Stimulated activated CD4-positive, alpha-beta T cell treated with anti-CD3 and anti-CD28 coated beads, Interleukin-12 subunit alpha, Interleukin-12 subunit beta, amount 100 ng/mL, for 24 hours (primary cell): ENCODE results near the gene DDX10.
"Not testable (repeated sequence)": the region's sequence is repeated elsewhere in the genome, so short reads cannot be mapped to it uniquely, and the experiment has no call there.

Experiments
- DNase-seq, 2 experiments: peaks; one replicate each; pipeline ENCODE4 v3.0.0-alpha.2; 2020; ENCODE audit warnings: low read depth in 2 of 2

The DDX10 gene

DNA sequence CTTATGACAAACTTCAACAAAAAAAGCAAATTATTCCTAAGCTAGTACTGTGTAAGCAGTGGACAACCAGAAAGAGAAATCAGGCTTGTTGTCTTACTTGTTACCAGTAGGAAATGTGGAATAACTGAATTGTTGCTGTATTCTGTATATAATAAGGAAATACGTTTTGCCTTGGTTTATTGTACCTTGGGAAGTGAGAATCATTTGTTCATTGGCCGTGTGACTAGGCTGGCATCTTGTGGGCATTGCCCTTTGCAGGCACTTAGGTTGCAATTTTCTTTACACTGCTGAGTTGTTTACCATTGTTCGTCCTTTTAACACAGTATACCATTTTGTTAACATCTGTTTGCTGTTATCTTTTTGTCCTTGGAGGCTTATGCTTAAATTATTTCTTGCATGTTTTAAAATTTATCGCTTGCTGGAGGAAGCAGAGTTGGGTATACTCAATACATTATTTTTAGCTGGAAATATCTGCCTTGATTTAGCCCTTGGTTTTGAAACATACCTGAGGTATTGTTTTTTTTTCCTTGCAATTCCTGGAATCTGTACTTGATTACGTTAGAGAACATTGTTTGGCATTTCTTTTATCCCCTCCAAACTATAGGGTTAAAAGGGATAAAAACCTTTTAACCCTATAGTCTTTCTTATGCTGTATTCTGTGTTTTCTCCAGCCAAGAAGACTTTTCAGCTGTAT, 109.3 kb downstream of the DDX10 start:
- DNase-seq = no peak

DNA sequence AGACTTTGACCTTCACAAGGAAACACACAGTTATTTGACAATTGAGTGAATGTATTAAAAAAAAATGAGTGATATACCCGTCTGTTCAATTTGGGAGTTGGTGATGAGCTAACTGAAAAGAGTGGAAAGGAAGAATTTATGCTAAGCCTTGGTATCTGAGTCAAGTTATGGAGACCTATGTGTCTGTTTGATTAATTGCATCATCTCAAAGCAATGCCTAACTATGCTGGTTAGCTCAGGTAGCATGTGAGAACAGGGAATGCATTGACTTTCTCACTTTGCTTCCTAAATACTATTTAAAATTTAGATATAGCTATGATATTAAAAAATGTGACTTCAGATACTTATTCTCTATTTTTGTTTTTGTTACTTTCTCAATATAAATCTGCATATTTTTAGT, 110.5 kb downstream of the DDX10 start:
- no peak for DNase-seq

DNA sequence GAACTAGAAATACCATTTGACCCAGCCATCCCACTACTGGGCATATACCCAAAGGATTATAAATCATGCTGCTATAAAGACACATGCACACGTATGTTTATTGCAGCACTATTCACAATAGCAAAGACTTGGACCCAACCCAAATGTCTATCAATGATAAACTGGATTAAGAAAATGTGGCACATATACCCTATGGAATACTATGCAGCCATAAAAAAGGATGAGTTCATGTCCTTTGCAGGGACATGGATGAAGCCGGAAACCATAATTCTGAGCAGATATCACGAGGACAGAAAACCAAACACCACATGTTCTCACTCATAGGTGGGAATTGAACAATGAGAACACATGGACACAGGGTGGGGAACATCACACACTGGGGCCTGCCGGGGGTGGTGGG, 114.3 kb downstream of the DDX10 start:
- DNase-seq = not testable (repeated sequence)

DNA sequence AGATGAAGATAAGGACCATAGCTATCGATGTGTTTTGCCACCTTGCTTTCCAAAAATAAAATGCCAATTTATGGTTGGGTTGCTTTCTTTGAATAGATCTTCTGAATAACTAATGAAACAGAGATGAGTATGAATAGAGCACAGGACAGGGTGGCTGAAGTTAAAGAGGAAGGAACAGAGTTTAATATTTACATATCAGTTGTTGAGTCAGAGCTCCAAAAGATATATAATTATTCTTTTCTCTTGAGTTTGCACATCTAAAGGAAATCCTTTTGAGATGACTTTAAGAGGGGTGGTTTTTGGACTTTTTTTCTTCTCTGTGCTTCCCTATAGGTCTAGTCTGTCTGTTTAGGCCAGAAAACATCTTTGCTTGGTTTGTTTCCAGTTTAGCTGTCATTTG, 115.2 kb downstream of the DDX10 start:
- no peak for DNase-seq

DNA sequence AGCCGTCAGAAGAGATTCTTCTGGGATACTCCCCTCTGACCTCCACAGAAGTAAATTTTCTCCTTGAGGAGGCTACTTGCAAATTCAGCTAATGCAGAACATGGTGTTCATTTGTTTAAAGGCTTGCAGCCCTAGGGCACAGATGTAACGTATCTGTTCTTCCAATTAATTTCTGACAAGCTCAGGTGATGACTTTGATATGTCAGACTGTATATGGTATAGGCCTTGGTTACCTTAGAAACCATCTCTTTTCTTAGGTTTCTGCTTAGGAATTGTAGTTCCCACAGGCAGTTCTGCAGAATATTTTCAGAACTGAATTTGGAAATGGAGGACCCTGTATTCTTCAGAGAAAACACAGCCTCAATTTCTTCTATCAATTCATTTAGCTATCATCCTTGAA, 117.1 kb downstream of the DDX10 start:
- no peak for DNase-seq

DNA sequence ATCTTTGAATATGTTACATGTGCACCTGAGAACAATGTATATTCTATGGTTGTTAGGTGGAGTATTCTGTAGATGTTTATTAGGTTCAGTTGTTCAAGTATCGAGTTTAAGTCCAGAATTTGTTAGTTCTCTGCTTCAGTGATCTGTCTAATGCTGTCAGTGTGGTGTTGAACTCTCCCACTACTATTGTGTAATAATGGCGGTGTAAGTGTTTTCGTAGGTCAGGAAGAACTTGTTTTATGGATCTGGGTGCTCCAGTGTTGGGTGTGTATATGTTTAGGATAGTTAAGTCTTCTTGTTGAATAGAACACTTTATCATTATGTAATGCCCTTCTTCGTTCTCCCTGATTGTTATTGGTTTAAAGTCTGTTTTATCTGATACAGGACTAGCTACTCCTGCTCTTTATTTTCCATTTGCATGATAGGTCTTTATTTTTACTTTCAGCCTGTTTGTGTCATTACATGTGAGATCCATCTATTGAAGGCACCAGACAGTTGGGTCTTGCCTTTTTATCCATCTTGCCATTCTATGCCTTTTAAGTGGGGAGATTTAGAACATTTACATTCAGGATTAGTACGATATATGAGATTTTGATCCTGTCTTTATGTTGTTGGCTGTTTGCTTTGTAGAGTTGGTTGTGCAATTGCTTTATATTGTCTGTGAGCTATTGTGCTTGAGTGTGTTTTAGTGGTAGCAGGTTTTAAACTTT, 121.6 kb downstream of the DDX10 start:
- DNase-seq = no peak

DNA sequence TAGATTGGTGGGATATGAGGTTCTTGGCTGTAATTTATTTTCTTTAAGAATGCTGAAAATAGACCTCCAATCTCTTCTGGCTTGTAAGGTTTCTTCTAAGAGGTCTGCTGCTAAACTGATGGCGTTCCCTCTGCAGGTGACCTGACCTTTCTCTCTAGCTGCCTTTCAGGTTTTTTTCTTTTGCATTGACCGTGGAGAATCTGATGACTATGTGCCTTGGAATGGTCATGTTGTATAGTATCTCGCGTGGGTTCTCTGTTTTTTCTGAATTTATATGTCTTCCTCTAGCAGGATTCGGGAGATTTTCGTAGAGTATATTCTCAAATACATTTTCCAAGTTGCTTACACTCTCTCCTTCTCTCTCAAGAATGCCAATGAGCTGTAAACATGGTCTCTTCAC, 122.2 kb downstream of the DDX10 start:
- no peak for DNase-seq

DNA sequence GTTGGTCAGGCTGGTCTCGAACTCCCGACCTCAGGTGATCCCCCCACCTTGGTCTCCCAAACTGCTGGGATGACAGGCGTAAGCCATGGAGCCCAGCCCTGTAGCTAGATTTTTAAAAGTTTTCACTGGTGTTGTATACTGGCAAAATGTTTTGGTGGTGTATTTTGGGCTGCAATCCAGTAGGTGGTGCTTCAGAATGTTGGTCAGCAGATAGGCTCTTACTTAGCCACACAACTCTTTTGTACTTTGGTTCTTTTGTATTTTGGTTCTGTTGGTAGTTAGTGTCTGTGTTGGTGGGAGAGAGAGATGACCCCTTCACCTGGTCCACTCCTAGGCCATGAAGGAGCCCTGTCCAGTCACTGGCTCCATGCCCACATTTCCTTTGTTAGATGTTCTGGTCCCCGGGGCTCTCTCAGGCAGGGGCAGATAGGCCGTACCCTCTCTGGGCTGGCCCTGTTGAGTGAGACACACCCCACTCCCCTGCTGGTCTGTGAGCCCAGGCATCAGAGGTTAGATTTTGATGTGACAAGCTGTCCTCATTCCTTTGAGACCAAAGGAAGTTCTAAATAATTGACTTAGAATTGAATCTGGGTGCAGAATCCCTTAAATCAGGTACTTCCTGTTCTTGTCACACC, 123.8 kb downstream of the DDX10 start:
- no peak for DNase-seq

DNA sequence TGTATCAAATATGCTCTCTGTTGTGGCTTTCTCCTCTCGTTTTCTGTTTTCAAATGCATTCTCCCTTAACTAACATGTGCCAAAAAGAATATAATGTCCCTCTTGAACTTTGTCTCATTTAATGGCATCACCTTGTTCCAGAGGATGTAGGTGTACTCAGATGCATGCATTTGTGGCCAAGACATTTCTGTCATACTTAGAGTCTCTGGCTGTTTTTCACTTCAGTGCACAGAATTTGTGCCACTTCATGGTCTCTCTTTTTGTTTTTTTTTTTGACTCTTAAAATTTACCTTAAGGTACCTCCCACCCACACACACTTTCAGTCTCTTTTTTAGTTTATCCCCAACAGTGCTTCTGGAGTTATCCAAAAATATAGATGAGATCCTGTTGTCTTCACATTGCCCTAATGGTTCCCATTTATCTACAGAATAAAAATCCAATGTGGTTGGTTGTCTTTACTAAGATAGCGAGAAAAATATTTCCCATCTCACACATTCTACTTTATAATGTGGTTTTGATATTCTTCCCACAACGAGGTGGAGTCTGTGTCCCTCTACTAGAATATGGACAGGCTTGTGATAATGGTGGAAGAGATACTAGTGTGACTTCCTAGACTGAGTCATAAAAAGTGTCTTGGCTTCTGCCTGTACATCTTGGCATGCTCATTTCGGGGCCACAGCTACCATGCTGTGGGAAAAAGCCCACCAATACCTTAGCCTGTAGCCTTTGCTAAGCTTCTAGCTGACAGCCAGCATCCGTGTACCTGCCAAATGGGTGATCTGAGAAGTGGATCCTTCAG, 125.8 kb downstream of the DDX10 start:
- no peak for DNase-seq

DNA sequence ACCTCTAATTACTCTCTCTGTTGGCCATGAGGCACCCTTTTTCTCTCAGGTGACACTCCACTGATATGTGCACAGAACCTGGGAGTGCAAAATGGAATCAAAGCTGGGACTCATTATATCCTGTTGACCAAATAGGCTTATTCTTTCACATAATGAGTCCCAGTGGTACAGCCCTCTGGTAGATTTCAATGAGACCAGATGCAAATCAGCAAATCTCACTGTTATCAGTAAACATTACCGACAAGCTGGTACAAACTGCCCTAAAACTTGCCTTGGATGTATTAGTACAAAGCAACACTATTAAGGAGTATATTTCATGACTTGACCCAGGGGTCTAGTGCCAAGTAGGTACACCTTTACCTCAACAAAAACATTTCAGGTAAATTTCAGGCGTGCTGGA, 128.3 kb downstream of the DDX10 start:
- DNase-seq = no peak

DNA sequence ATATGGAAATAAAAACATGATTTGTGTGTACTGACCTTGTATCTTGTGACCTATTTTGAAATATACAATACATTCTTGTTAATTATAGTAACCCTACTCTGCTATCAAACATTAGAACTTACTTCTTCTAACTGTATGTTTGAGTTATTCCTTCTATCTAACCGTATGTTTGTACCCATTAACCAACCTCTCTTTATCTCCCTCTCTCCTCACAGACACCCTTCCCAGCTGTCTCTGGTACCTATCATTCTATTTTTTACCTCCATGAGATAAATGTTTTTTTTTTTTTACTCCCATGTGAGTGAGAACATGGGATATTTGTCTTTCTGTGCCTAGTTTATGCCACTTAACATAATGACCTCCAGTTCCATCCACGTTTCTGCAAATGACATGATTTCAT, 128.7 kb downstream of the DDX10 start:
- DNase-seq = no peak

DNA sequence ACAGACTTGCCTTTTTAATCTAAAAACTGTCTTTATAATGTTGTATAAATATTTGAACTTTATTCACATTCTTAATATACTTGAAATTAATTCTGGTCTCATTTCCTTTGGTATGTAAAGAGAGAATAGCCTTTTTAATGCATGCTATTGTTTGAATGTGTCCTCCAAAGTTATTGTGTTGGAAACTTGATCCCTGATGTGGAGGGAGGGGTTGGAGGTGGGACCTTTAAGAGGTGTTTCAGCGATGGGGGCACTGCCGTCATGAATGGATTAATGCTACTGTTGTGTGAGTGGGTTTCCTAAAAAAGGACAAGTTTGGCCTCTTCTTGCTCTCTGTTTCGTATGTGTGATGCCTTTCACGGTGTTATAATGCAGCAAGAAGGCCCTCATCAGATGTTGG, 131.7 kb downstream of the DDX10 start:
- DNase-seq = no peak

DNA sequence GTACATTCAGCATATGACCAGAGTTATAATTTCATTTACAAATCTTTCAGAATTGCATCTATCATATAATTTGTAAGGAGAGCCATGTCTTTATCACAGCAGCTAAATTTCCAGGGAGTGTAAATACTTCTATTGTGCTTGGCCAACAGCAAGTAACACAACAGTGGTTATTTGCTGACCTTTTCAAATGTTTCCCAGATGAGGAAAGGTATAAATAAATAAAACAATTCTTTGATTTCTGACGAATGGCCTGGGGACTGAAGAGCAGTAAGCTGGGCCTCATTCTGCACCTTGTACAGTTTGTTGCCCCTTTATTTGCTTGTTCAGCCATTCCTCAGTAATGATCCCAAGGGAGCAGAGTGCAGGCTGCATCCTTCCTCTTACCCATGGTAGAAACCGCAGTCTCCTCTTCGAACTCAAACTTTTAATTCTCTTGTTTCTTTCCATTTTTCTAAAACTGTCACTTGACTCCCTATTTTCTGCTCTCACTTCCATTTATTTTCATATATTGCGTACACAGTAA, 132.8 kb downstream of the DDX10 start:
- DNase-seq = no peak

DNA sequence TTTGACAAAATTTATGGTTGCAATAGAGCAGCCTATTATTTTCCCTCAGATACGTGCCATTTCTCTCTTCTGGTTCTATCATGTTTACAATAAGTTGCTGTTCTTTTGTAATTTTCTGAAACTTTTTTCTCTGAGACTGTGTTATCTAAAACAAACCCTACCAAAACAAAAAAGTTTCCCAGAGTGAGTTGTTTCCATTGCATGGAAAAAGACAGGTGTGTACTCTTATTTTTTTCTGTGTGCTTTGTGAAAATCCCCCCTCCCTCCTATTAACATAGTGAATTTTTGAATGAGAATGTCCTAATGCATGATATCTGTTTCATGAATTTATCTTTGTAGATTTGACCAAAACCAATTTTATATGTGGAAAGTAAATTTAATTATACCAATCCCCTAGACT, 137.6 kb downstream of the DDX10 start:
- no peak for DNase-seq

DNA sequence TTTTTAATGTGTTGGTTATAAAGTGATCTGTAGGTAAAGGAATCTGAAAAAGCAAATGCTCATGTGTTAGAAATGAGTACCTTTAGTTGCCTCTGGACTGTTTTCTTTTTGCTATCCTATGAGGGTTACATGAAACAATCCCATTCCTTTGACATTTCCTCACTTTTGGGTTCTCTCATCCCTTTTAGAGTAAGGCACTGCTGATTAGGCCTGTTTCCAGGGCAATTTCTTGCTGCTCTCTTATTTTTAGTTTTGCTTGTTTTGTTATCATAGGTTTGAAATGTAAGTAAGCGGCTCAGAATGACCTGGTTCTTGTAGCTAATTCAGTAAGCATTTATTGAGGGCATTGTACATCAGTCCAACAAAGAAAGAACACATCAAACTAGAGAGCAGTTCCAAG, 138.9 kb downstream of the DDX10 start:
- no peak for DNase-seq

DNA sequence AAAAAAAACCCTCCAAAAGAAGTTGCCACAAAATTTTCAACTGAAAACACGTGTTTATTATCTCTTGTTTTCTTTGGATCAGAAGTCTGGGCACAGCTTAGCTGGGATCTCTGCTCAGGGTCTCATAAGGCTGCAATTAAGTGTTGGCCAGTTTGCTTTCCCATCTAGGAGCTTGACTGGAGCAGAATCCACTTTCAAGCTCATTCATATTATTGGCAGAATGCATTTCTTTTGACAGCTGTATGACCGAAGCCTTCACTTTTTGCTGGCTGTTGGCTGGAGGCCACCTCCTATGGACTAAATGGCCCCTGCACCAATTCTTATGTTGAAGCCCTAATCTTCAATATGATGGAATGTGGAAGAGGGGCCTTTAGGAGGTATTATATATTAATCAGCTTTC, 139.6 kb downstream of the DDX10 start:
- DNase-seq = no peak

DNA sequence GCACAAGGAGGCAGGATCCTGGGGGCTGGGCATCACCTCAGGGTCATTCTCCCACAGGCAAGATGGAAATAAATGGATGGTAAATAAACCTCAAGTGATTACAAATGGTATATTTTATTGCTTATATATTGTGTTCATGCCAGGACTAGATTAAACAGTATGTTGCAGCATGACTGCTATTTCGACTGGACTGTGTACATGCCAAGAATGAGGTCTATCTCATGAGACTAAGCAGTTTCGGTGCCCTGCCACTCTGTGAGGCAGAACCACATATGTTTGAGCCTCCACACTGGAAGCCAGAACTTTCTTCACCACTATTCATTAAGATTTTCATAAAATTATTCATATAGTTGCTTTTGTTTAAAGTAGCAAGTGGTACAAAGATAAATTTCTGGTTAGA, 140.2 kb downstream of the DDX10 start:
- DNase-seq = no peak

DNA sequence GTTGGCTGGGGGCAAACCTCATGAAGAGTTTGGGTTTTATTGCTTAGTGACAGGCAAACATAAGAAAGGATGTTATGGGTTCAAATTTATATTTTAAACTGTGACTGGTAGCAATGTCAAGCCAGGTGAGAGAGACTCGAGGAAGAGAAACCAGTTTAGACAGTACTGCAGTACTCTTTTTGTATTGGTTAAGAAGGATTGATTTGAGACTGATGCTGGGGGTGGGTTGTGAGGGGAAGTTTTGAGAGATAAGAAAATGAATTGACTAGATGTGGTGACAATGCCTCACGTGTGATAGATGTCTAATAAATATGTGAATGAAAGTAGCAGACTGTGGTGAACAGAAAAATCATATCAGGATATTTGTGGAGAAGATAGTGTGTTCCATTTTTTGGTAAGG, 142.4 kb downstream of the DDX10 start:
- DNase-seq = no peak

DNA sequence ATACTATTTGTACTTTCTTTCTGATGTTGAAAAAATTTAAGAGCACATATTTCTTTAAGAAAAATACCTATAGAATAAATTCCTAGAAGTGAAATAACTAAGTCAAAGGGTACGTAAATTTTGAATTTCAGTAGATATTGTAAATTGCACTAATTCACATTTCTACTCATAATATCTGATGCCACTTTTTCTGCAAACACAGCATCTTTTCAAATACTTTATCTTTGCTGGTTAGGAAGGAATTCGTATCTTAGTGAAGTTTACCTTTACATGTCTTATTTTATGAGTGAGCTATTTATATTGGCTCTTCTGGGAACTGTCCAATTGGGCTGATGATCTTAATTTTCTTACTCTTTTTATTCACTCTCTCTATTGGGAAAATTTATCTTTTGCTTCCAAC, 148.2 kb downstream of the DDX10 start:
- no peak for DNase-seq

DNA sequence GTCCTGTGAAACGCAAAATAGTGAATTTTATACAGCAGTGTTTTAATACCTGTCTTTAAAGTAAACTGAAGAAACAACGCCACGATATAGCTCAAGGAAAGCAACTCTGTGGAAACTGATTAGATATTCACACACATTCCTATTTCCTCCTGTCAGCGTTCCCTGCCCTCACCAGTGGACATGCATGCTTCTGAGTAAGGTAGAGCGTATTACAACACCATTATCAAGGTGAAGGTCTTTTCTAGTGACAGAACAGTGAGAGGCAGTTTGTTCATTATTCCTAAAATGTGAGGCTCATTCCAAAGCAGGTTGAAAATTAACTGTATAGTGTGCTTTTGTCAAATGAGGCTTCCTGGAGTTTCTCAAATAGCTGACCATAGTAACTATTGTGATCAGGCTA, 153.1 kb downstream of the DDX10 start:
- no peak for DNase-seq

DNA sequence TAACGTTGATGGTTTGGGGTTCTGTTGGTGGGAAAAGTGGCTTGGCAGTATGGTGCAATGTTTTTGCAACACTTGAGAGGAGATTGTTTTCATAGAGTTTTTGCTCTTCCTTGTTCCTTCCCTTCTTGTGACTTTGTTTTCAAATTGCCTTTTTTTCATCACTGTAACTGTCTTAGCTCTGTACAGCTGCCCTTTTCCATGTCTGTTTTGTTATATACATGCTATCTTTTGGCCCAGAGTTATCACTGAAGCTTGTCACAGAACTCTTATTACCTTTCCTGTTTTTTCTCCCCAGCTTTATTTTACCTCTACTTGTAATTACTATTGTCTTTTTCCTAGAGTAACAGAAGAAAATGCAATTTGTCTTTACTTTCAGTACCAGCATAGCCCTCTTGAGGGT, 154.1 kb downstream of the DDX10 start:
- DNase-seq = no peak

DNA sequence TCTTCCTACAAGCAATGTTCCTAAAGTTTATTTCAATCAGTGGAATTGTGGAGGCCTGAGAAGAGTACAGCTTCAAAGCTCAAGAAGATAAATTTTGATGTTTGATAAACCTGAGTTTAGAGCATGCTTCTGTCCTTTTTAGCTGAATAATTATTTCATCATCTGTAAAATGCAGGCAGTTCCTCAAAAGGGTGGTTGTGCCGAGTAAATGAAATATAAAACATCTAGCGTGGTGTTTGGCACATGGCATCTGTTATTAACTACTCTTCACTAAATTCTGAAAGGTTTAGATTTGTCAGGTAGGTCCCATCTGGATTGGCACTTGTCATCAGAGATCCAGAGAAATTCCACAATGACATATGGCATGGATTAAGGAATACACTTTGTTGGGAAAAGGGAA, 155.1 kb downstream of the DDX10 start:
- DNase-seq = no peak
